ENCODE results near the gene USP51.

DNA sequence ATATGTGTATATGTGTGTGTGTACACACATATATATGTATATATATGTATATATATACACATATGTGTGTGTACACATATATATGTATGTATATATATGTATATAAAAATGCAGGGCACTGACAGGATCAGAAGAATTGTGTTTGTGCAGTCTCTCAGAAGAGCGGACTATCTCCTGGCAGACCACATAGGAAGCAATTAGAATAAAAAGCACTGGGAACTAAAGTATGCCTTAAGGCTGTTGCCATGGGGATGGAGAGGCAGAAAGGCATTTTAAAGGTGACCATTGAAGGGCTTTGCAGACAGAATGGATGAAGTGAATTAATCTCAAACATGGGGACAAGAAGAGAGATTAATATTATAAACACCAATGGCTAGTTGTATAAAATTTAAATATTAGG is 33.7 kb upstream of the USP51 start:
- TF ChIP-seq, protein P1, sequence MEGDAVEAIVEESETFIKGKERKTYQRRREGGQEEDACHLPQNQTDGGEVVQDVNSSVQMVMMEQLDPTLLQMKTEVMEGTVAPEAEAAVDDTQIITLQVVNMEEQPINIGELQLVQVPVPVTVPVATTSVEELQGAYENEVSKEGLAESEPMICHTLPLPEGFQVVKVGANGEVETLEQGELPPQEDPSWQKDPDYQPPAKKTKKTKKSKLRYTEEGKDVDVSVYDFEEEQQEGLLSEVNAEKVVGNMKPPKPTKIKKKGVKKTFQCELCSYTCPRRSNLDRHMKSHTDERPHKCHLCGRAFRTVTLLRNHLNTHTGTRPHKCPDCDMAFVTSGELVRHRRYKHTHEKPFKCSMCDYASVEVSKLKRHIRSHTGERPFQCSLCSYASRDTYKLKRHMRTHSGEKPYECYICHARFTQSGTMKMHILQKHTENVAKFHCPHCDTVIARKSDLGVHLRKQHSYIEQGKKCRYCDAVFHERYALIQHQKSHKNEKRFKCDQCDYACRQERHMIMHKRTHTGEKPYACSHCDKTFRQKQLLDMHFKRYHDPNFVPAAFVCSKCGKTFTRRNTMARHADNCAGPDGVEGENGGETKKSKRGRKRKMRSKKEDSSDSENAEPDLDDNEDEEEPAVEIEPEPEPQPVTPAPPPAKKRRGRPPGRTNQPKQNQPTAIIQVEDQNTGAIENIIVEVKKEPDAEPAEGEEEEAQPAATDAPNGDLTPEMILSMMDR (IDR thresholded peaks at IDR 0.05; ENCODE audit: low read depth, low read length, poor library complexity, severe bottlenecking): no peak
- no peak for TF ChIP-seq EZH2phosphoT487 (IDR thresholded peaks at IDR 0.05; ENCODE audit: borderline replicate concordance, low read length)

Data from DOHH2 (cell line).